Measurements from ENCODE around the gene COBL. TPM values are rescaled to one million over a fixed set of nuclear protein-coding genes. Genes with fewer than 3 reads are reported as not detected.

Gene COBL
- total and polyA plus RNA-seq, 2 of the 4 experiments (the other 2 are of a cell fraction) = under 0.01 TPM; not detected in 1

DNA sequence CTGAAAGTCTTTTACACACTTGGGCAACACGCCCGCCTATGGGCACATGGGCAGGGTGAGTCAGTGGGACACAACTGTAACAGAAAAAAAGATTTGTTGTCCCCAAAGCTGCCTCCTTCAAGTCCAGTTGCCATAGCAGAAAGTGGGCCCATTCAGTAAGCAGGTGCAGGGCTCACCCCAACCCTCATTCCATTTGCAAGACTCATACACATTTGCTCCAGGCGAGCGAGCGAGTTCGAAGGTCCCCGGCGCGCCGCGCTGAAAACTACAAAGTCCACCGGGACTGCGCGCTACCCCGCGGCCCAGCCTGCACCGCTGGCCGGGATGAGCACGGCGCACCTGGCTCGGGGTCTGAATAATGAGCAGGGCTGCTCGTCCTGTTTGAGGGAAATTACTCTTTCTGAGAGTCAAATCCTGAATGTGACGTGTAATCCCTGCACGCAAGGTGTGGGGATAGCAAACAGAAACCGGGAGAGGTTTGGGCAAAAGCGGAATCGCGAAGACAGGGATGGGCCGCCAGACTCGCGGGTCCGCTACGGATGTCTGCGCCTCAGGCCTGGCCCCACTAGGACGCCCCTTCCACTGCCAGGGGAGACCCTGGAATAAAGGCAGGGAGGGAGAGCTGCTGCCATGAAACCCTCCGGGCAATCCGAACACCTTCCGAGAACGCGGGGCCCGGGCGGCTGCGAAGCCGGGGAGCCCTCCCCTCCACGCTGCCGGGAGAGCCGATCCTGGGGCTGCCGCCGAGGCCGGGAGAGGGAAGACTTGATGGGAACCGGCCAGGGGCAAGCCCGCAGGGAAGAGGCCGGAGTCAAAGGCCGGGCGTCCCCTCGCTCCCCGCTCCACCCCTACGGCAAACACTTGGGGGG lies 982 bp downstream of the COBL start:
- no peak overlapping the region for H3K27ac ChIP-seq (ENCODE audit: insufficient read depth, low read length)
- no peak overlapping the region for H4K8ac ChIP-seq (ENCODE audit: low read depth in 2 of 2, low read length in 2 of 2)
- no peak overlapping the region for H2BK15ac ChIP-seq (ENCODE audit: low read depth, low read length)
- no peak for TF ChIP-seq BHLHE40 (IDR thresholded peaks at IDR 0.05; ENCODE audit: low read depth, low read length)
- ATAC-seq (ENCODE audit: low read depth) (no peak), DNase-seq (no peak)
- no peak overlapping the region for H4K91ac ChIP-seq (ENCODE audit: insufficient read depth, low read depth, low read length)
- H2AK9ac ChIP-seq (replicated peaks; ENCODE audit: low read depth, low read length, poor library complexity) = no peak overlapping the region
- no TSS peak for BruUV-seq (replicated peaks)
- no peaks in the 10 kb centered on the region for H3K9me3 ChIP-seq (ENCODE audit: control insufficient read depth, insufficient read depth, low read length)
- no peak overlapping the region for H3K18ac ChIP-seq (ENCODE audit: low read depth, low read length)
- no peak overlapping the region for H3K4ac ChIP-seq (ENCODE audit: low read depth, low read length)
- no peak overlapping the region for H3K14ac ChIP-seq (replicated peaks; ENCODE audit: low read depth, low read length)
- no peak overlapping the region for H2BK120ac ChIP-seq (ENCODE audit: low read depth, low read length)
- no peak overlapping the region for H3K23ac ChIP-seq (ENCODE audit: low read depth, low read length)
- no peak overlapping the region for H3K4me3 ChIP-seq (ENCODE audit: insufficient read depth, low read depth, low read length)
- no peaks in the 10 kb centered on the region for H3K9me1 ChIP-seq (ENCODE audit: insufficient read depth, low read length)
- H3K27me3 ChIP-seq (ENCODE audit: control insufficient read depth, insufficient read depth, low read length) = peaks cover 18% of the 10 kb centered on the region
- H2BK20ac ChIP-seq (ENCODE audit: low read depth, low read length) = no peak overlapping the region
- CTCF ChIA-PET = no interaction called here
- no peak overlapping the region; the same call in 1 of the 2 replicates for H3K4me2 ChIP-seq (ENCODE audit: low read depth, low read length)
- in situ Hi-C loops (cut with MboI; ENCODE audit: low sequenced_read_pairs) = no loop called here
- peak overlapping the region; percentile 15 for H2AFZ ChIP-seq (replicated peaks; ENCODE audit: low read length, poor library complexity)
- no peak overlapping the region for H4K5ac ChIP-seq (ENCODE audit: low read depth, low read length)
- H2BK5ac ChIP-seq (ENCODE audit: low read depth, low read length, poor library complexity, severe bottlenecking) = no peak overlapping the region
- 34% methylated on average over 9 of the region's 58 CpGs; no CpG with 5 or more reads in 1 of the 2 experiments for WGBS, 2 experiments (ENCODE audit: extremely low coverage in 2 of 2, insufficient read length in 1 of 2)
- no peaks in the 10 kb centered on the region for H3K4me1 ChIP-seq (ENCODE audit: control insufficient read depth, insufficient read depth, low read length)
- H3K79me1 ChIP-seq (ENCODE audit: low read depth in 1 of 2, low read length in 2 of 2) = no peaks in the 10 kb centered on the region
- H2AK5ac ChIP-seq (ENCODE audit: low read depth, low read length) = no peak overlapping the region
- no peak overlapping the region for H3K56ac ChIP-seq (ENCODE audit: extremely low read depth, insufficient read depth, low read length)
- no peaks in the 10 kb centered on the region for H4K20me1 ChIP-seq (ENCODE audit: insufficient read depth, low read length)
- no peak overlapping the region for H3K9ac ChIP-seq (ENCODE audit: low read depth, low read length)
- dilution Hi-C loops (cut with HindIII; ENCODE audit: low sequenced_read_pairs, unreplicated experiment) = no loop called here
- no peaks in the 10 kb centered on the region for H3K36me3 ChIP-seq (ENCODE audit: control insufficient read depth, insufficient read depth, low read length)
- intact Hi-C loops (cut with micrococcal nuclease) = no loop called here
- POLR2A ChIA-PET (ENCODE audit: unreplicated experiment) = no interaction called here

Data from IMR-90 (cell line).